ENCODE measurements around the gene TMEM255A.

Gene TMEM255A

DNA sequence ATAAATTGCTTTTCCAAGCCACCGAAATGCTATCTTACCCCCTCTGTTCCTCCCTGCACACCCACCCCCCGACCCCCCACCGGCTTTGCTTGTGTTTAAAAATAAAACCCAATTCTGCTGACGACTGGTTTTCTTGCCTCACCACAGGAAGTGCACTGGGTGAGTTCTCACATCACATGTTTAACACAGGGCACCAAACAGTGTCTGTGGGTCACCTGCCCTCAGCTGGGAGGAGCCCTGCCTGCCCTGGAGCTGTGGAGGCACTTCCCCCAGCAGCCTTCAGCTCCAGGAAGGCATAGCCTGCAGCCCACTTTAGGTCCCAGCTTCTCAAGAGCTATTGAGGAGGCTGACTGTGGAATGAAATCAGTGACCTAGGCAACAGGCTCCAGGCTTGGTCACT lies 8.8 kb downstream of the TMEM255A start:
- Mint-ChIP-seq H3K4me3 (peak overlapping the region; percentile 63), H3K9me3 (no peaks in the 10 kb centered on the region), H3K36me3 (ENCODE audit: insufficient read depth) (peaks cover 3% of the 10 kb centered on the region), H3K4me1 (peaks cover 23% of the 10 kb centered on the region), H3K27ac (ENCODE audit: low read depth) (peak overlapping the region; percentile 56), H3K27me3 (no peaks in the 10 kb centered on the region)
- peak; percentile 99 for ATAC-seq (replicated peaks; ENCODE audit: extremely low read depth, poor library complexity, severe bottlenecking)
- peak in 1 of 2 donors; percentile 26 for DNase-seq (ENCODE audit: low spot score in 2 of 2)

DNA sequence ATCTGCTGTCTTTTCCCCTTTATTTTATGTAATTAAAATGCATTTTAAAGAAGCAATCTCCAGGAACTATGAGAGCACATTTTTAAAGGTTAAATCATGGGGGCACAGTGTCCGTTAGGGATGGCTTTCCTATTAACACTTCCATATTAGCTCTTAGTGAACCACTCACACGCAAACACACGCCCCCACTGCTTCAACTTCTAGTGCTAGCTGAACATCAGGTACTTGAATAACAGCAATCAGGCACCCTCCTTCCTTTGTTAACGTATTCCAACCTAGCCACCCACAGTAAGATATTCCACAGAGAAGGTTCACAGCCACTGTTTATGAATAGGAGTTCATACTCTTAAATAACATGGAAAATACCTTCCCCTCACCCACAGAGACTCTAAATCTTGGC lies 9.3 kb downstream of the TMEM255A start:
- ATAC-seq (replicated peaks; ENCODE audit: extremely low read depth, poor library complexity, severe bottlenecking) = no peak
- H3K9me3 Mint-ChIP-seq = no peaks in the 10 kb centered on the region
- H3K4me1 Mint-ChIP-seq = peaks cover 21% of the 10 kb centered on the region
- peaks cover 3% of the 10 kb centered on the region for H3K36me3 Mint-ChIP-seq (ENCODE audit: insufficient read depth)
- DNase-seq (ENCODE audit: low spot score in 2 of 2) = no peak
- H3K4me3 Mint-ChIP-seq = peak overlapping the region; percentile 63
- H3K27me3 Mint-ChIP-seq = no peaks in the 10 kb centered on the region
- H3K27ac Mint-ChIP-seq (ENCODE audit: low read depth) = no peak overlapping the region

DNA sequence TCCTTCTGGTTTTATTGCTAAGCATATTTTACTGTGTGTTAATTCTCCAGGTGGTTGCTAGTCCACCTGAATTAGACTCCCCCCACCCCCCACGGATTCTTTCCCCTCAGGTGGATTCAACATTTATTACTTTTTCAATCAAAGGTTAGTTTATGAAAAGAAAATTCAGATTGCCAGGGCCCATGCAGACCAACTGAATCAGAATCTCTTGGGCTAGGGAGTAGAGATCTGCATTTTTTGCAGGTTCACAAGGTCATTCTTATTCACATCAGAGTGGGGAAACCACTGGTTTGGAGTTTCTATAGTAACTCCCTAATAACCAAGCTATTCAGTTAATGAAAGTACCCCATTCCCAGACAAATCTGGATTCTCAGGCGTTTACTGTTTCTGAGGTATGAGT lies 9.8 kb downstream of the TMEM255A start:
- DNase-seq (ENCODE audit: low spot score in 2 of 2) = no peak
- Mint-ChIP-seq H3K4me1 (peaks cover 17% of the 10 kb centered on the region), H3K27ac (ENCODE audit: low read depth) (no peak overlapping the region), H3K27me3 (no peaks in the 10 kb centered on the region), H3K36me3 (ENCODE audit: insufficient read depth) (peaks cover 3% of the 10 kb centered on the region), H3K4me3 (no peak overlapping the region), H3K9me3 (no peaks in the 10 kb centered on the region)
- ATAC-seq (replicated peaks; ENCODE audit: extremely low read depth, poor library complexity, severe bottlenecking) = no peak

DNA sequence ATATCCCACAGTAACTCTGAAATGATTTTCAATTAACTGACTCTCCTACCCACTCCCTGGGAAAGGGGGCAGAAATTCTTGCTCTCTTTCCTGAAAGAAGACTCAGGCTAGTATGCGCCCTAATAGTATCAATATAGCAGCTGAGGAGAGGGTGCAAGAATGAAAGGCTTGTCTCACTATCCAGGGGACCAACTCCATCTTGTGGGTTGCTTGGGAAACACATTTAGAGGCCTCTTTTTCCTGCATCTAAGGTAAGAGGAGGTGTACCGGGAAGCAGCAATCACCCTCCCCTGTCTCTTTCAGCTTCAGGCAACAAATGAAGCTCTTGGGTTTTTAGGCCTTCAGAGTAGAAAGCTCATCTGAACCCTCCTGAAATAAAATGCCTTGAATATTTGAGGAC lies 11.3 kb downstream of the TMEM255A start:
- H3K4me3 Mint-ChIP-seq = no peak overlapping the region
- H3K9me3 Mint-ChIP-seq = no peaks in the 10 kb centered on the region
- DNase-seq (ENCODE audit: low spot score in 2 of 2) = no peak
- ATAC-seq (replicated peaks; ENCODE audit: extremely low read depth, poor library complexity, severe bottlenecking) = no peak
- H3K4me1 Mint-ChIP-seq = peaks cover 16% of the 10 kb centered on the region
- H3K36me3 Mint-ChIP-seq (ENCODE audit: insufficient read depth) = peaks cover 3% of the 10 kb centered on the region
- H3K27me3 Mint-ChIP-seq = no peaks in the 10 kb centered on the region
- H3K27ac Mint-ChIP-seq (ENCODE audit: low read depth) = no peak overlapping the region

DNA sequence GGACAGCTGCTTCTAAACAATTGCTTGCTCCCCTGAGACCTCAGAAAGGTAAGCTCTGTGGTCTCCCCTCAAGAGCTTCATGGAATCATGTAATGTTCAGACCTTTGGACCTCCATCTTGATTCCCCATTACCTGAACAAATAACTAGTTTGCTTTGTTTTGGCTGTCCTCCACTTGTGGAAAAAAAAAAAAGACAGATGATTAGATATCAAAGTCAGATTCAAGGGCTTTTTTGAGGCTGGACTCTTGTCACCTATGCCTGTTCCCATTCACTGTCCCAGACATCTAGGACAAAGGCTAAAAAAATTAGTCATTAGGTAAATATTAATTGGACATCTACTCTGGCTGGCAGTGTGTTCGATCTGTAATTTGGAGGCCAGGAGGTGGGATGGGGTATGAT lies 13.3 kb downstream of the TMEM255A start:
- peaks cover 2% of the 10 kb centered on the region for H3K36me3 Mint-ChIP-seq (ENCODE audit: insufficient read depth)
- H3K27me3 Mint-ChIP-seq = no peaks in the 10 kb centered on the region
- peaks cover 17% of the 10 kb centered on the region for H3K4me1 Mint-ChIP-seq
- DNase-seq (ENCODE audit: low spot score in 2 of 2) (no peak), ATAC-seq (replicated peaks; ENCODE audit: extremely low read depth, poor library complexity, severe bottlenecking) (no peak)
- H3K9me3 Mint-ChIP-seq = no peaks in the 10 kb centered on the region
- H3K4me3 Mint-ChIP-seq = no peak overlapping the region
- H3K27ac Mint-ChIP-seq (ENCODE audit: low read depth) = no peak overlapping the region

DNA sequence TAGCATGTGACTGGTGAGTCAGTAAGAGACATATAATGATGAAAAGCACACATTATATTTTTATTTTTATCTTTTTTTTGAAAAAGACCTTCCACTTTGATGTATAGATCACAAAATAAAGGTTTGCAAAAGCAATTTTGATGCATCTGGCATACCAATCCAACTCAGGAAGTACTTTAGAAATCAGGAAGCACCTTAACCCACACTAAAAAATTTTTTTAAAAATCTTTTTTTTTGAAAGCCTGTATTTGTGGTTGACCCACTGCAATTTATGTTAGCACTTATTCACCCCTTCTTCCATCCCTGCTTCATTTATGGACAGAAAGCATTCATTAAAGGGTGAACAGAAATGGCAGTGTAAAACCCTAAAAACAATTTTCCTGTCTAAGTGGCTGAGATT lies 16.6 kb downstream of the TMEM255A start:
- no peak overlapping the region for H3K27ac Mint-ChIP-seq (ENCODE audit: low read depth)
- H3K27me3 Mint-ChIP-seq = no peaks in the 10 kb centered on the region
- H3K9me3 Mint-ChIP-seq = no peaks in the 10 kb centered on the region
- ATAC-seq (replicated peaks; ENCODE audit: extremely low read depth, poor library complexity, severe bottlenecking) = no peak
- no peaks in the 10 kb centered on the region for H3K36me3 Mint-ChIP-seq (ENCODE audit: insufficient read depth)
- no peak for DNase-seq (ENCODE audit: low spot score in 2 of 2)
- peaks cover 6% of the 10 kb centered on the region for H3K4me1 Mint-ChIP-seq
- H3K4me3 Mint-ChIP-seq = no peak overlapping the region

DNA sequence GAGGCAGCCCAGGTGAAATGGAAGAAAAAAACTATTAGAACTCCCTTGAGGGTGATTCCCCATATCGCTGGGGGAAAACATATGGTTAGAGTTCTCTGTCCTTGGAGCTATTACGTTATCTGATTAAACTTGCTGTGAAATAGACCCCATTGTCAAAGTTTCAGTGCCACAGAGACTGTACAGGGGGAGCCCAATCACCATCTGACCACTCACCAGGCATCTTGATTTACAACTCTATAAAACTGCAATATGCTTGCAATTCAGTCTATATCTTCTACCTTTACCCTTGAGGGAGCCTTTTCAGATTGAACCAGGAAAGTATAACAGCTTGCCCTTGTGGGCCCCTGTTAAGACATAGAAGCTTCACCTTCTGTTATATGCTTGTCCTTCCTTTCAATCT lies 18.2 kb downstream of the TMEM255A start:
- Mint-ChIP-seq H3K27me3 (no peaks in the 10 kb centered on the region), H3K36me3 (ENCODE audit: insufficient read depth) (no peaks in the 10 kb centered on the region), H3K27ac (ENCODE audit: low read depth) (no peak overlapping the region), H3K4me3 (no peak overlapping the region), H3K4me1 (peaks cover 6% of the 10 kb centered on the region), H3K9me3 (no peaks in the 10 kb centered on the region)
- DNase-seq (ENCODE audit: low spot score in 2 of 2) (no peak), ATAC-seq (replicated peaks; ENCODE audit: extremely low read depth, poor library complexity, severe bottlenecking) (no peak)

DNA sequence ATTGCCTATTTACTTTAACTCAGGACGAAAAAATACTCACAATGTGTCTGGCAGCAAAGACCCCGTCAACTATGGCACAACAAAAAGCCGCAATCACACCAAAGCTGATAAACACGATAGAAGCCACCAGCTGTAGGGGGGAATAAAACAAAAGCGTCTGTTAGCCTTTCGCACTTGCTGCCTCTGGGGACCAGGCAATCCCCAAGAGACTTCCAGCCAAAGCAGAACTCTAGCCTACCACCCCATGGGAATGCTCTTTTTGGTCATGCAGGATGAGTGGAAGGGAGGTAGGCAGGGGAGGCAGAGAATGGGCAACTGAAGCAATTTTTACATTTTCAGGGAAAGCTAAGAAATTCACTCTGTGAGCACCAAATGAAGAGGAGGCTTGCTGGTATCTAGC lies 20.1 kb downstream of the TMEM255A start:
- H3K36me3 Mint-ChIP-seq (ENCODE audit: insufficient read depth) = no peaks in the 10 kb centered on the region
- H3K4me3 Mint-ChIP-seq = no peak overlapping the region
- DNase-seq (ENCODE audit: low spot score in 2 of 2) = no peak
- H3K27me3 Mint-ChIP-seq = no peaks in the 10 kb centered on the region
- H3K9me3 Mint-ChIP-seq = no peaks in the 10 kb centered on the region
- peaks cover 6% of the 10 kb centered on the region for H3K4me1 Mint-ChIP-seq
- no peak overlapping the region for H3K27ac Mint-ChIP-seq (ENCODE audit: low read depth)
- ATAC-seq (replicated peaks; ENCODE audit: extremely low read depth, poor library complexity, severe bottlenecking) = no peak

DNA sequence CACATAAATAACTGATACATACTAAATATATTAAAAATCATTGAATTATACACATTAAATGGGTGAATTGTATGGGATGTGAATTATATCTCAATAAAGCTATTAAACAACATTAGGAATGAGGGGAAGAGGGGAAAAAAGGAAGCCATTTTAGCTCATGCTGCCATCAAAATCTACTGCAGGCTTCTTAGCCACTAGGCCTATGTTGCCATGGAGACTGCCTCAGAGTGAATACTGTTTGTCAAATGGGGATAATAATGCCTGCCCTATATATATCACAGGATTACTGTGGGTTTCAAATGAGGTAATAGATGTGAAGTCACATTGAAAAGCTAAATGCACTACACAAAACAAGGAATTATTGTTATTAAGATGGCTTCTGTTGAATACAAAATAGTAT lies 21.2 kb downstream of the TMEM255A start:
- Mint-ChIP-seq H3K36me3 (ENCODE audit: insufficient read depth) (peaks cover 2% of the 10 kb centered on the region), H3K4me3 (no peak overlapping the region), H3K4me1 (peaks cover 5% of the 10 kb centered on the region), H3K27me3 (no peaks in the 10 kb centered on the region), H3K9me3 (no peaks in the 10 kb centered on the region), H3K27ac (ENCODE audit: low read depth) (no peak overlapping the region)
- no peak for ATAC-seq (replicated peaks; ENCODE audit: extremely low read depth, poor library complexity, severe bottlenecking)
- DNase-seq (ENCODE audit: low spot score in 2 of 2) = no peak

DNA sequence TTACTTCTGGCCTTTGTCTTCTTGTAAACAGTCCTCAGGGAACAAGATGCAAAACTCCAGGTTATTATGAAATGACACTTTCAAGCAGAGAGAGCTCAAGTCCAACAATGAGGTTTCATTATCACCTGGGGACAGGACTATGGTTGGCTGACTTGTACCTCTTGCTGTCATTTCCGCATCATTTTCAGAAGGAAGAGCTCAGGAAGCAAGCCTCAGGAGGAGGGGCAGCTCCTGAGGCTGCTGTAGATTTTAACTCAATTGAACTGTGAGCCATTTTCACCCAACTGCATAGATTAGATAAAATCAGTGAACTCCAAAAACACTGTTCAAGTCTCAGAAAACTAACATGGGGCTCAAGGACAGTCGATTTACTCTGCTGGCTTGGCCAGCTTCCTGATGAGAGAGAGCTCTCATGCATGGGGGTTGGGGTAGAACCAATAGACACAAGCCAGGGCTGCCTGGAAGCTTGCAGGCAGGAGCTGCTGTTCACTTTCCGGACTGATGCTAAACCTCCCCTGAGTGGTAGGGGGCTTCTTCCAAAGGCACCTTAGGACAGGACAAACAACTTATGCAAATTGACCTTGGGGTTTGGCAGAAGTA lies 23.6 kb downstream of the TMEM255A start:
- Mint-ChIP-seq H3K4me3 (no peak overlapping the region), H3K9me3 (no peaks in the 10 kb centered on the region), H3K27ac (ENCODE audit: low read depth) (no peak overlapping the region), H3K4me1 (no peaks in the 10 kb centered on the region), H3K27me3 (peaks cover 11% of the 10 kb centered on the region), H3K36me3 (ENCODE audit: insufficient read depth) (peaks cover 3% of the 10 kb centered on the region)
- ATAC-seq (replicated peaks; ENCODE audit: extremely low read depth, poor library complexity, severe bottlenecking) (no peak), DNase-seq (ENCODE audit: low spot score in 2 of 2) (no peak)

DNA sequence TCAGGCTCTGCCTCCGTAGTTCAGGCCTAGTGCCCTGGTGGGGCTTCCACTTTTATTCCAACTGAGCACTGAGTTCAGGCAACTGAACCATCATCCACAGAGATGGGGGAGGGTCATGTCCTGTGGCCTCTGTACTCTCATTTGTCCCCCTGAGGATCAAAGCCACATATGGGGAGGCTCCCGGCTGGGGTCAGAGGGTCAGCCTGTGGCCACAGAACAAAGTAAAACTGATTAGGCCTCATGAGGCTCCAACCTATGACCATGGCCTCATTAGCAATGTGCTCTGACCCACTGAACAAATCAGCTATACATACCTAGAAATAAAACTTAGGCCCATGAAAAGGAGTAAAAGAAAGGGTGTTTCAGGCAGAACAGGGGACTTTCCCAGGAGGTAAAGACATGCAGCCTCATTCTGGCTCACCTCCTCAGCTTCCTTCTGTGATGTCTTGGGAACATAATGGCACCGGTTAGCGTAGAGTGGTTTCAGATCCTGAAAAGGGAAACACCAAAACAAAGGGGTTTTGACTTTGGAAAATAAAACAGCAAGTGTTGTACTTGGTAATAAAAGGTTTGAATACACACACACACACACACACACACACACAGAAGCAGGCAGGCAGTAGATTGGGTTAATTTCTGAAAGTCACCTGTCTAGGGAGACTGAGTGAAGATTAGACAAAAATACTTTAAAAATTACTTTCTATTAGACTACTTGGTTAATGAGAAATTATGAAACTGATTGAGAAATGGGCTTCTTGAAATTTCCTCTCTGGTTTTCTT lies 24.3 kb downstream of the TMEM255A start:
- peaks cover 11% of the 10 kb centered on the region for H3K27me3 Mint-ChIP-seq
- ATAC-seq (replicated peaks; ENCODE audit: extremely low read depth, poor library complexity, severe bottlenecking) = no peak
- no peak for DNase-seq (ENCODE audit: low spot score in 2 of 2)
- peaks cover 3% of the 10 kb centered on the region for H3K36me3 Mint-ChIP-seq (ENCODE audit: insufficient read depth)
- H3K27ac Mint-ChIP-seq (ENCODE audit: low read depth) = no peak overlapping the region
- H3K4me1 Mint-ChIP-seq = no peaks in the 10 kb centered on the region
- no peaks in the 10 kb centered on the region for H3K9me3 Mint-ChIP-seq
- H3K4me3 Mint-ChIP-seq = no peak overlapping the region

DNA sequence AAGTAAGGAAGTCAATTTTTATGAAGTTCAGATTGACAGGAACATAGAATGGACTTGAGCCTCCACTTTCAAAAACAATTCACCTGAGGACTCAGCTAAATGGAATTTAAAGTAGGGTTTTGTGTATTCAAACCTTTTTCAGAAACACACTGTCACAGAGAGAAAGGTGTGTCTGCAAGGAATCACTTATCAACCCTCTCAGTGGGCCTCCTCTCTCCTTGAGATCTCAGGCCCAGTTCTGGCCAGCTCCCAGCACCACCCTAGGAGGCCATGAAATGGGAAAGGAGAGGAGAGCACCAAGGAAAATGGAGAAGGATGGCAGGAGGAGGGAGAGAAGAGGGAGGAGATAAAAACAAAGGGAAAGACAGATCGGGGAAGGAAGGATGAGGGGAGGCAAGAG lies 28.6 kb downstream of the TMEM255A start:
- no peak for DNase-seq (ENCODE audit: low spot score in 2 of 2)
- no peaks in the 10 kb centered on the region for H3K9me3 Mint-ChIP-seq
- no peaks in the 10 kb centered on the region for H3K4me1 Mint-ChIP-seq
- H3K36me3 Mint-ChIP-seq (ENCODE audit: insufficient read depth) = peaks cover 3% of the 10 kb centered on the region
- no peak overlapping the region for H3K4me3 Mint-ChIP-seq
- peaks cover 11% of the 10 kb centered on the region for H3K27me3 Mint-ChIP-seq
- no peak overlapping the region for H3K27ac Mint-ChIP-seq (ENCODE audit: low read depth)
- ATAC-seq (replicated peaks; ENCODE audit: extremely low read depth, poor library complexity, severe bottlenecking) = no peak

DNA sequence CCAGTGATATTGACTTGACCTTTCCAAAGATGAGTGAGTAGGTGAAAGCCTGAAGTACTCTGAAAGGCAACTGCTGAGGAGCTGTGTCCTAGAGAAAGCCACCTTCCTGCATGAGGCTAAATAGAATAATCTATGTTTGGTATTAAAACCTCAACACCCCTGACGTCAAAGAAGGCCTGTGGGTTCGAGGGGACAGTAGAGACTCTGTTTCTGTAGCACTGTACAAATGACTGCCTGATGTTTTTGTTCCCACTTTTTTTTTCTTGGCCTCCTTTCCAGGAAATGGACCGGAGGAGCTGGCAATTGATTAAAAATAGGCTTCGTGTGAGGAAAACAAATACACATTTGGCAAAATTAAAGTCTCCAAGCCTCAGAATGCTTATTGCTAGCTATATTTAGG lies 29.5 kb downstream of the TMEM255A start:
- Mint-ChIP-seq H3K4me1 (no peaks in the 10 kb centered on the region), H3K27ac (ENCODE audit: low read depth) (no peak overlapping the region), H3K36me3 (ENCODE audit: insufficient read depth) (peaks cover 3% of the 10 kb centered on the region), H3K9me3 (no peaks in the 10 kb centered on the region), H3K27me3 (peaks cover 11% of the 10 kb centered on the region), H3K4me3 (no peak overlapping the region)
- DNase-seq (ENCODE audit: low spot score in 2 of 2) (no peak), ATAC-seq (replicated peaks; ENCODE audit: extremely low read depth, poor library complexity, severe bottlenecking) (no peak)

Data from central memory CD8-positive, alpha-beta T cell (primary cell).